ENCODE measurements around the gene PLD4.

GRCh38 chr14:104981699-104982541 is 57.2 kb downstream of the PLD4 start:
- TF ChIP-seq CTCF (IDR thresholded peaks at IDR 0.05) (no peak), EP300 (IDR thresholded peaks at IDR 0.05) (no peak)
